ENCODE data around the gene TMEM233.
"Not testable (repeated sequence)": the region's sequence is repeated elsewhere in the genome, so short reads cannot be mapped to it uniquely, and the experiment has no call there.

Gene TMEM233

GRCh38 chr12:119594399-119594730, 791 bp downstream of the TMEM233 start:
- no peak overlapping the region for H3K27ac Mint-ChIP-seq
- H3K4me1 Mint-ChIP-seq = peaks cover 24% of the 10 kb centered on the region
- no peaks in the 10 kb centered on the region for H3K36me3 Mint-ChIP-seq
- DNase-seq (ENCODE audit: low spot score in 2 of 2) = no peak
- no peaks in the 10 kb centered on the region for H3K9me3 Mint-ChIP-seq
- H3K4me3 Mint-ChIP-seq = peak overlapping the region; percentile 14
- ATAC-seq = no peak

- ATAC-seq = no peak
- Mint-ChIP-seq H3K9me3 (no peaks in the 10 kb centered on the region), H3K4me1 (peaks cover 24% of the 10 kb centered on the region), H3K27ac (no peak overlapping the region), H3K4me3 (peak overlapping the region; percentile 14), H3K36me3 (no peaks in the 10 kb centered on the region)
- no peak for DNase-seq (ENCODE audit: low spot score in 2 of 2)
Measured at GRCh38 chr12:119594772-119595445, 1.3 kb downstream of the TMEM233 start.

- ATAC-seq (no peak), DNase-seq (ENCODE audit: low spot score in 2 of 2) (peak in 1 of 2 donors; percentile 12)
- Mint-ChIP-seq H3K4me1 (peaks cover 24% of the 10 kb centered on the region), H3K27ac (no peak overlapping the region), H3K9me3 (no peaks in the 10 kb centered on the region), H3K36me3 (no peaks in the 10 kb centered on the region), H3K4me3 (no peak overlapping the region)
Measured at GRCh38 chr12:119598159-119598558, 4.6 kb downstream of the TMEM233 start.

- DNase-seq (ENCODE audit: low spot score in 2 of 2) (peak in 1 of 2 donors; percentile 23), ATAC-seq (no peak)
- Mint-ChIP-seq H3K4me1 (no peaks in the 10 kb centered on the region), H3K36me3 (no peaks in the 10 kb centered on the region), H3K4me3 (no peak overlapping the region), H3K9me3 (no peaks in the 10 kb centered on the region), H3K27ac (no peak overlapping the region)
Measured at GRCh38 chr12:119601877-119602733, 8.5 kb downstream of the TMEM233 start.

GRCh38 chr12:119602734-119603094, 9.1 kb downstream of the TMEM233 start:
- Mint-ChIP-seq H3K9me3 (no peaks in the 10 kb centered on the region), H3K36me3 (no peaks in the 10 kb centered on the region), H3K4me1 (no peaks in the 10 kb centered on the region), H3K27ac (no peak overlapping the region), H3K4me3 (no peak overlapping the region)
- no peak for DNase-seq (ENCODE audit: low spot score in 2 of 2)
- ATAC-seq = no peak

GRCh38 chr12:119603767-119604166, 10.2 kb downstream of the TMEM233 start:
- ATAC-seq = no peak
- H3K36me3 Mint-ChIP-seq = no peaks in the 10 kb centered on the region
- H3K4me3 Mint-ChIP-seq = no peak overlapping the region
- H3K9me3 Mint-ChIP-seq = no peaks in the 10 kb centered on the region
- no peak overlapping the region for H3K27ac Mint-ChIP-seq
- peak in 1 of 2 donors; percentile 18 for DNase-seq (ENCODE audit: low spot score in 2 of 2)
- H3K4me1 Mint-ChIP-seq = no peaks in the 10 kb centered on the region

GRCh38 chr12:119609358-119609757, 15.8 kb downstream of the TMEM233 start:
- ATAC-seq (no peak), DNase-seq (ENCODE audit: low spot score in 2 of 2) (no peak)
- Mint-ChIP-seq H3K9me3 (peaks cover 3% of the 10 kb centered on the region), H3K27ac (no peak overlapping the region), H3K4me1 (no peaks in the 10 kb centered on the region), H3K4me3 (no peak overlapping the region), H3K36me3 (no peaks in the 10 kb centered on the region)

- no peak overlapping the region for H3K4me3 Mint-ChIP-seq
- no peak for DNase-seq (ENCODE audit: low spot score in 2 of 2)
Measured at GRCh38 chr12:119613319-119613936, 19.9 kb downstream of the TMEM233 start.

GRCh38 chr12:119614705-119615104, 21.1 kb downstream of the TMEM233 start:
- no peak overlapping the region for H3K4me3 Mint-ChIP-seq

More at GRCh38 chr12:119613319-119613936, 19.9 kb downstream of the TMEM233 start:
- Mint-ChIP-seq H3K4me1 (no peaks in the 10 kb centered on the region), H3K9me3 (peaks cover 3% of the 10 kb centered on the region), H3K27ac (no peak overlapping the region), H3K36me3 (no peaks in the 10 kb centered on the region)
- peak; percentile 59 for ATAC-seq

GRCh38 chr12:119615518-119616475, 22.2 kb downstream of the TMEM233 start:
- no peaks in the 10 kb centered on the region for H3K9me3 Mint-ChIP-seq
- no peaks in the 10 kb centered on the region for H3K36me3 Mint-ChIP-seq
- DNase-seq (ENCODE audit: low spot score in 2 of 2) (no peak), ATAC-seq (no peak)
- H3K4me3 Mint-ChIP-seq = no peak overlapping the region
- no peaks in the 10 kb centered on the region for H3K4me1 Mint-ChIP-seq
- H3K27ac Mint-ChIP-seq = no peak overlapping the region

More at GRCh38 chr12:119614705-119615104, 21.1 kb downstream of the TMEM233 start:
- no peak for DNase-seq (ENCODE audit: low spot score in 2 of 2)
- Mint-ChIP-seq H3K9me3 (no peaks in the 10 kb centered on the region), H3K27ac (no peak overlapping the region), H3K4me1 (no peaks in the 10 kb centered on the region), H3K36me3 (no peaks in the 10 kb centered on the region)
- ATAC-seq = no peak

- not testable (repeated sequence) for H3K4me3 Mint-ChIP-seq; H3K9me3 Mint-ChIP-seq; ATAC-seq; DNase-seq (ENCODE audit: low spot score in 2 of 2); H3K36me3 Mint-ChIP-seq; H3K27ac Mint-ChIP-seq; H3K4me1 Mint-ChIP-seq
Measured at GRCh38 chr12:119618328-119618896, 24.8 kb downstream of the TMEM233 start.

- no peak for ATAC-seq
- Mint-ChIP-seq H3K9me3 (no peaks in the 10 kb centered on the region), H3K4me1 (no peaks in the 10 kb centered on the region), H3K27ac (no peak overlapping the region), H3K36me3 (no peaks in the 10 kb centered on the region), H3K4me3 (no peak overlapping the region)
- DNase-seq (ENCODE audit: low spot score in 2 of 2) = no peak
Measured at GRCh38 chr12:119620490-119620889, 26.9 kb downstream of the TMEM233 start.

- Mint-ChIP-seq H3K36me3 (no peaks in the 10 kb centered on the region), H3K27ac (no peak overlapping the region), H3K9me3 (no peaks in the 10 kb centered on the region), H3K4me3 (no peak overlapping the region), H3K4me1 (no peaks in the 10 kb centered on the region)
- ATAC-seq = no peak
- no peak for DNase-seq (ENCODE audit: low spot score in 2 of 2)
Measured at GRCh38 chr12:119621878-119622277, 28.3 kb downstream of the TMEM233 start.

GRCh38 chr12:119624966-119625365, 31.4 kb downstream of the TMEM233 start:
- Mint-ChIP-seq H3K36me3 (no peaks in the 10 kb centered on the region), H3K4me3 (no peak overlapping the region), H3K4me1 (no peaks in the 10 kb centered on the region), H3K9me3 (no peaks in the 10 kb centered on the region), H3K27ac (no peak overlapping the region)
- ATAC-seq (no peak), DNase-seq (ENCODE audit: low spot score in 2 of 2) (no peak)
